B cell (primary cell): Measurements from ENCODE around the gene PITPNM1. TPM values are rescaled to one million over a fixed set of nuclear protein-coding genes. Genes with fewer than 3 reads are reported as not detected.
"Not testable (repeated sequence)": the region's sequence is repeated elsewhere in the genome, so short reads cannot be mapped to it uniquely, and the experiment has no call there.

Experiments
- ATAC-seq: fragments of 200-7000 bp; cut with Tn5 transposase; one replicate; pipeline ENCODE4 v1.10.0; 2021; ENCODE audit warnings: low read depth, mild to moderate bottlenecking, moderate number of reproducible peaks, moderate library complexity
- CTCF ChIA-PET: fragments of 350-600 bp; sonication (Branson Sonifier 250); formaldehyde crosslinking; loops from one replicate; lab custom pipeline; 2021; ENCODE audit warnings: antibody characterized with exemption, inconsistent platforms; lab: Charles Lee
- POLR2A ChIA-PET: fragments of 350-600 bp; sonication (Branson Sonifier 250); formaldehyde crosslinking; loops from one replicate; lab custom pipeline; 2021; ENCODE audit warnings: antibody characterized with exemption; lab: Charles Lee
- DNase-seq: peaks from one replicate; pipeline ENCODE4 v3.0.0; 2013
- H2AFZ ChIP-seq: 2 replicates; pipeline ENCODE4 v1.6.1; 2012; ENCODE audit warnings: mild to moderate bottlenecking, low read depth, low read length; ENCODE audit not compliant: insufficient read depth, poor library complexity, severe bottlenecking
- H3K27ac ChIP-seq, 2 donors: 1 replicate in 1 of 2; 2 replicates in 1 of 2; pipeline ENCODE4 v1.5.1; 2012 to 2013; ENCODE audit warnings: low read length in 2 of 2, mild to moderate bottlenecking in 2 of 2, moderate library complexity in 1 of 2
- H3K27me3 ChIP-seq, 4 experiments: fragments of 200-600 bp in 1 of 4; sonication (generic) in 1 of 4; replicated peaks in 1 of 4; 1 replicate in 2 of 4; 2 replicates in 2 of 4; pipeline versions ENCODE4 v1.6.1 to v1.7.0; 2013 to 2016; ENCODE audit warnings: low read length in 3 of 4, mild to moderate bottlenecking in 2 of 4, mixed read lengths in 1 of 4, moderate library complexity in 1 of 4; ENCODE audit not compliant: insufficient read depth in 4 of 4, control insufficient read depth in 3 of 4; ENCODE audit errors: control extremely low read depth in 1 of 4
- H3K36me3 ChIP-seq, 2 experiments: replicated peaks in 1 of 2; 1 replicate in 1 of 2; 2 replicates in 1 of 2; pipeline versions ENCODE4 v1.6.1 to v1.7.1; 2013; ENCODE audit warnings: low read length in 1 of 2; ENCODE audit not compliant: insufficient read depth in 2 of 2, control insufficient read depth in 1 of 2; ENCODE audit errors: control extremely low read depth in 1 of 2, extremely low read depth in 1 of 2
- H3K4me1 ChIP-seq, 2 donors: fragments of 200-600 bp in 1 of 2; sonication (generic) in 1 of 2; 1 replicate in 1 of 2; 2 replicates in 1 of 2; pipeline versions ENCODE4 v1.5.1 to v1.6.1; 2013 to 2017; ENCODE audit warnings: low read length in 2 of 2; ENCODE audit not compliant: control insufficient read depth in 2 of 2, insufficient read depth in 2 of 2
- H3K4me2 ChIP-seq: replicated peaks from 2 replicates; pipeline ENCODE3; 2012; ENCODE audit warnings: mild to moderate bottlenecking, low read depth, low read length; ENCODE audit not compliant: poor library complexity, severe bottlenecking
- H3K4me3 ChIP-seq, 5 experiments: fragments of 200-600 bp in 1 of 5; sonication (generic) in 1 of 5; 1 replicate in 3 of 5; 2 replicates in 2 of 5; pipeline versions ENCODE4 v1.5.1 to v1.7.0; 2011 to 2016; ENCODE audit warnings: low read length in 4 of 5, mild to moderate bottlenecking in 4 of 5, low read depth in 2 of 5, control low read depth in 1 of 5, moderate library complexity in 1 of 5; ENCODE audit not compliant: insufficient read depth in 1 of 5; ENCODE audit errors: control extremely low read depth in 1 of 5, extremely low read depth in 1 of 5
- H3K79me2 ChIP-seq: fragments of 200-600 bp; sonication (generic); one replicate; pipeline ENCODE4 v1.6.0; 2016; ENCODE audit warnings: low read length; ENCODE audit not compliant: control insufficient read depth, insufficient read depth
- H3K9ac ChIP-seq: fragments of 200-600 bp; sonication (generic); 2 replicates; pipeline ENCODE4 v1.6.1; 2017; ENCODE audit warnings: mild to moderate bottlenecking, low read length, moderate library complexity
- H3K9me3 ChIP-seq, 3 donors: one replicate each; pipeline versions ENCODE4 v1.6.1 to v1.7.1; 2013; ENCODE audit warnings: low read length in 2 of 3; ENCODE audit not compliant: control insufficient read depth in 2 of 3, insufficient read depth in 1 of 3; ENCODE audit errors: control extremely low read depth in 1 of 3
- H4K20me1 ChIP-seq: 2 replicates; pipeline ENCODE4 v1.6.0; 2012; ENCODE audit warnings: mild to moderate bottlenecking, low read length; ENCODE audit not compliant: insufficient read depth, control insufficient read depth, poor library complexity, severe bottlenecking
- H3K27ac Mint-ChIP-seq: one replicate; pipeline ENCODE4 v1.8.0; 2021; ENCODE audit warnings: mixed read lengths
- H3K27me3 Mint-ChIP-seq: one replicate; pipeline ENCODE4 v1.8.0; 2021; ENCODE audit warnings: mixed read lengths
- H3K4me1 Mint-ChIP-seq: one replicate; pipeline ENCODE4 v1.8.0; 2021; ENCODE audit warnings: mixed read lengths
- H3K4me3 Mint-ChIP-seq: one replicate; pipeline ENCODE4 v1.8.0; 2021; ENCODE audit warnings: mixed read lengths
- H3K9me3 Mint-ChIP-seq: one replicate; pipeline ENCODE4 v1.8.0; 2022; ENCODE audit warnings: mixed read lengths; ENCODE audit not compliant: insufficient read depth
- EZH2 ChIP-seq: IDR thresholded peaks from 2 replicates; pipeline ENCODE4 v1.6.1; 2012; ENCODE audit warnings: borderline replicate concordance, low read depth, mild to moderate bottlenecking, moderate library complexity, low read length; ENCODE audit not compliant: insufficient read depth, poor library complexity, severe bottlenecking
- WGBS: methylation state at CpG from one replicate; pipeline ENCODE4 v1.1.5; 2013; ENCODE audit warnings: missing lambda C conversion rate; ENCODE audit not compliant: insufficient coverage; 5-methylcytosine and 5-hydroxymethylcytosine counted together
- intact Hi-C: fragments of 100-400 bp; cut with micrococcal nuclease; formaldehyde crosslinking; loops from one replicate; pipeline ENCODE4 v1.10.0; 2022
- polyA plus RNA-seq: library from polyadenylated mRNA; depleted of rRNA; stranded (reverse); fragments of >200 nt; gene quantifications from 2 replicates; pipeline ENCODE4 v1.2.3, GENCODE V29; 2012
- total RNA-seq, 2 donors: library from RNA; stranded (reverse); fragments of 120-200 nt in 1 of 2; gene quantifications; 1 replicate in 1 of 2; 2 replicates in 1 of 2; pipeline versions ENCODE4 v1.2.3 to v1.2.4, GENCODE V29; 2013 to 2022
- TF ChIP-seq, protein P1 (sequence below): fragments of 200-600 bp; IDR thresholded peaks from one replicate; pipeline ENCODE4 v1.8.0; 2022; ENCODE audit warnings: antibody characterized with exemption, mild to moderate bottlenecking

Gene PITPNM1
- total and polyA plus RNA-seq, 2 donors (not counting 1 experiment from before 2014, with no cell fraction given) = 152 to 166 TPM

DNA sequence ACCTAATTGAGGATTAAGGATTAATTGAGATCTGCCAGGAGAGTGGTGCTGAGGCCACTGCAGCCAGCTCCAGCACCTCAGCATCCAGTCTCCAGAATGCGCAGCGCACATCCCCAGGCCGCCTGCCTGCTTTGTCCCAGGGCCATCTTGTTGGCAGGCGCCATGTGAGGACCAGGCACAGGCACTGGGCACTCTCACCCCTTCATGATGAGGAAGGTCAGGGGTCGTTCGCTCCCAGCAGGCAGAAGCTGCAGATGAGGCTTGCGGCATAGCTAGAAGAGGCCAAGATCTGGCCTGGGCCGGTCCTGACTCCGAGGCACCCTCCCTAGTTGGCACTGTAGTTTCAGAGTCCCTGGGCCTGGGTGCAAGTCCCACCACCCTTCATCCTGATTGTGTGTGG, 11.6 kb upstream of the PITPNM1 start:
- Histone ChIP-seq H4K20me1 (no peaks in the 10 kb centered on the region), H3K9me3 (peaks cover 0 to 8% (median 0%) of the 10 kb centered on the region in 3 donors), H3K4me2 (no peak overlapping the region), H3K4me1 (no peaks in the 10 kb centered on the region), H2AFZ (no peak overlapping the region), H3K9ac (no peak overlapping the region), H3K27me3 (peaks cover 0 to 18% (median 3%) of the 10 kb centered on the region in 4 experiments), H3K79me2 (no peaks in the 10 kb centered on the region), H3K36me3 (no peaks in the 10 kb centered on the region), H3K4me3 (no peak overlapping the region), H3K27ac (no peak overlapping the region)
- CTCF ChIA-PET = no interaction called here
- POLR2A ChIA-PET = no interaction called here
- H3K9me3 Mint-ChIP-seq = no peaks in the 10 kb centered on the region
- intact Hi-C loops = no loop called here
- 100% methylated on average over 9 of the region's 9 CpGs for WGBS
- ATAC-seq = no peak
- no peak overlapping the region for H3K4me3 Mint-ChIP-seq
- H3K4me1 Mint-ChIP-seq = no peaks in the 10 kb centered on the region
- H3K27ac Mint-ChIP-seq = no peak overlapping the region
- DNase-seq = no peak
- TF ChIP-seq, protein P1, sequence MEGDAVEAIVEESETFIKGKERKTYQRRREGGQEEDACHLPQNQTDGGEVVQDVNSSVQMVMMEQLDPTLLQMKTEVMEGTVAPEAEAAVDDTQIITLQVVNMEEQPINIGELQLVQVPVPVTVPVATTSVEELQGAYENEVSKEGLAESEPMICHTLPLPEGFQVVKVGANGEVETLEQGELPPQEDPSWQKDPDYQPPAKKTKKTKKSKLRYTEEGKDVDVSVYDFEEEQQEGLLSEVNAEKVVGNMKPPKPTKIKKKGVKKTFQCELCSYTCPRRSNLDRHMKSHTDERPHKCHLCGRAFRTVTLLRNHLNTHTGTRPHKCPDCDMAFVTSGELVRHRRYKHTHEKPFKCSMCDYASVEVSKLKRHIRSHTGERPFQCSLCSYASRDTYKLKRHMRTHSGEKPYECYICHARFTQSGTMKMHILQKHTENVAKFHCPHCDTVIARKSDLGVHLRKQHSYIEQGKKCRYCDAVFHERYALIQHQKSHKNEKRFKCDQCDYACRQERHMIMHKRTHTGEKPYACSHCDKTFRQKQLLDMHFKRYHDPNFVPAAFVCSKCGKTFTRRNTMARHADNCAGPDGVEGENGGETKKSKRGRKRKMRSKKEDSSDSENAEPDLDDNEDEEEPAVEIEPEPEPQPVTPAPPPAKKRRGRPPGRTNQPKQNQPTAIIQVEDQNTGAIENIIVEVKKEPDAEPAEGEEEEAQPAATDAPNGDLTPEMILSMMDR = no peak
- TF ChIP-seq EZH2 = no peak
- H3K27me3 Mint-ChIP-seq = peaks cover 24% of the 10 kb centered on the region

DNA sequence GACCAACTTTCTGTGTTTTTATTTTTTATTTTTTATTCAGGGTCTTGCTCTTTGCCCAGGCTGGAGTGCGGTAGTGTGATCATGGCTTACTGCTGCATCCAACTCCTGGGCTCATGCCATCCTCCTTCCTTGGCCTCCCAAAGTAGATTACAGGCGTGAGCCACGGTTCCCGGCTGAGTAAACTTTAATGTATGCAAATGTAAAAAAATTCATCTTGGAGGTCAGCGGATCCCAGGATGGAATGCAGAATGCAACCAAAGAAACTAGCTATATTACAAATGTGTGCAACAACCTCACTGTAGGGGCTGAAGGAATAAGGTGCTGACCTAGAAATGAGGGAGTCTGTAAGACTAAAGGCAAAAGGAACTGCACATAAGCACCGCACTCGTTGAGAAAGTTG, 9.0 kb upstream of the PITPNM1 start:
- Mint-ChIP-seq H3K27ac (no peak overlapping the region), H3K27me3 (peaks cover 29% of the 10 kb centered on the region), H3K9me3 (no peaks in the 10 kb centered on the region), H3K4me3 (no peak overlapping the region), H3K4me1 (peaks cover 1% of the 10 kb centered on the region)
- no peak overlapping the region for H2AFZ ChIP-seq
- no peaks in the 10 kb centered on the region for H3K9me3 ChIP-seq
- H3K4me3 ChIP-seq = no peak overlapping the region
- no peak overlapping the region for H3K9ac ChIP-seq
- intact Hi-C loops = no loop called here
- TF ChIP-seq, protein P1 = no peak
- no peak for TF ChIP-seq EZH2
- no peaks in the 10 kb centered on the region for H3K79me2 ChIP-seq
- H3K27ac ChIP-seq = no peak overlapping the region
- ATAC-seq (no peak), DNase-seq (no peak)
- 83% methylated on average over 2 of the region's 7 CpGs for WGBS
- peaks cover 0 to 27% (median 5%) of the 10 kb centered on the region in 4 experiments for H3K27me3 ChIP-seq
- POLR2A ChIA-PET = interaction anchor here (0.5 kb wide), 1 partner anchor 51 kb away, joined by 3 read pairs; no protein-coding TSS in a partner anchor
- H3K4me2 ChIP-seq = no peak overlapping the region
- H4K20me1 ChIP-seq = no peaks in the 10 kb centered on the region
- no peaks in the 10 kb centered on the region for H3K36me3 ChIP-seq
- CTCF ChIA-PET = no interaction called here
- H3K4me1 ChIP-seq = peaks cover under 1 to 1% of the 10 kb centered on the region in 2 donors

DNA sequence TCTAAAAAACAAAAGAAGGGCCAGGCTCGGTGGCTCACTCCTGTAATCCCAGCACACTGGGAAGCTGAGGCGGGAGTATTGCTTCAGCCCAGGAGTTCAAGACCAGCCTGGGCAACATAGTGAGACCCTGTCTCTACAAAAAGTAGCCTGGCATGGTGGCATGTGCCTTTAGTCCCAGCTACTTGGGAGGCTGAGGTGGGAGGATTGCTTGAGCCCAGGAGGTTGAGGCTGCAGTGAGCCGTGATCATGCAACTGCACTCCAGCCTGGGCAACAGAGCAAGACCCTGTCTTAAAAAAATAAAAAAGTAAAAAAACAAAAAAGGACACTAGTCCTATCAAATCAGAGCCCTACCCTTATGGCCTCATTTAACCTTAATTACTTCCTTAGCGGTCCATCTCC, 6.4 kb upstream of the PITPNM1 start:
- ATAC-seq, POLR2A ChIA-PET, DNase-seq, H3K4me2 ChIP-seq, H3K27ac ChIP-seq, H3K4me3 Mint-ChIP-seq, H3K27ac Mint-ChIP-seq, H3K9me3 Mint-ChIP-seq, H3K9ac ChIP-seq, H3K9me3 ChIP-seq, H3K4me3 ChIP-seq, H3K36me3 ChIP-seq, intact Hi-C loops, H3K79me2 ChIP-seq, CTCF ChIA-PET, H2AFZ ChIP-seq: not testable (repeated sequence)
- Histone ChIP-seq H3K27me3 (peaks cover 0 to 20% (median 5%) of the 10 kb centered on the region in 4 experiments), H4K20me1 (peaks cover 12% of the 10 kb centered on the region), H3K4me1 (peaks cover 17 to 20% of the 10 kb centered on the region in 2 donors)
- peaks cover 21% of the 10 kb centered on the region for H3K27me3 Mint-ChIP-seq
- WGBS = 100% methylated on average over 2 of the region's 4 CpGs
- H3K4me1 Mint-ChIP-seq = peaks cover 15% of the 10 kb centered on the region
